Prostate gland (tissue), 2 donors: Measurements from ENCODE around the gene IL18R1.

ENCODE experiments used
- CTCF ChIP-seq, 4 experiments: fragments of 200-600 bp in 2 of 4; fragments of 450-650 bp in 2 of 4; sonication (generic) in 2 of 4; IDR thresholded peaks; 1 replicate in 3 of 4; 2 replicates in 1 of 4; pipeline ENCODE4 v1.5.1; 2016 to 2019; ENCODE audit warnings: antibody characterized with exemption in 4 of 4, mild to moderate bottlenecking in 2 of 4, moderate library complexity in 2 of 4
- POLR2A ChIP-seq: fragments of 450-650 bp; IDR thresholded peaks from one replicate; pipeline ENCODE4 v1.6.1; 2016; ENCODE audit warnings: antibody characterized with exemption, mild to moderate bottlenecking

GRCh38 chr2:102306125-102306524 is 49.5 kb upstream of the IL18R1 start:
- TF ChIP-seq POLR2A (no peak), CTCF (IDR thresholded peaks at IDR 0.05) (no peak)
